GM03348 (cell line): ENCODE results near the gene GPR18.
"Not testable (repeated sequence)": the region's sequence is repeated elsewhere in the genome, so short reads cannot be mapped to it uniquely, and the experiment has no call there.

Experiments used
- DNase-seq: peaks from one replicate; pipeline ENCODE4 v3.0.0; 2012; ENCODE audit warnings: low spot score

Gene GPR18

GRCh38 chr13:99228737-99229691, 29.2 kb downstream of the GPR18 start:
- peak; percentile 80 for DNase-seq

- DNase-seq, result no peak
Measured at GRCh38 chr13:99227909-99228688, 30.1 kb downstream of the GPR18 start.

- no peak for DNase-seq
Measured at GRCh38 chr13:99227331-99227900, 30.8 kb downstream of the GPR18 start.

- no peak for DNase-seq
Measured at GRCh38 chr13:99226513-99226912, 31.7 kb downstream of the GPR18 start.

GRCh38 chr13:99225078-99225477, 33.1 kb downstream of the GPR18 start:
- no peak for DNase-seq

GRCh38 chr13:99224021-99224420, 34.2 kb downstream of the GPR18 start:
- no peak for DNase-seq

- DNase-seq, result no peak
Measured at GRCh38 chr13:99223587-99223986, 34.6 kb downstream of the GPR18 start.

- DNase-seq, result no peak
Measured at GRCh38 chr13:99221567-99222239, 36.5 kb downstream of the GPR18 start.

GRCh38 chr13:99220199-99220935, 37.8 kb downstream of the GPR18 start:
- no peak for DNase-seq

- no peak for DNase-seq
Measured at GRCh38 chr13:99218969-99219368, 39.2 kb downstream of the GPR18 start.

- no peak for DNase-seq
Measured at GRCh38 chr13:99218545-99218944, 39.6 kb downstream of the GPR18 start.

GRCh38 chr13:99218126-99218525, 40.1 kb downstream of the GPR18 start:
- DNase-seq, result no peak

GRCh38 chr13:99217461-99218110, 40.6 kb downstream of the GPR18 start:
- no peak for DNase-seq

- no peak for DNase-seq
Measured at GRCh38 chr13:99215184-99215830, 42.9 kb downstream of the GPR18 start.

- DNase-seq, result no peak
Measured at GRCh38 chr13:99214731-99215130, 43.4 kb downstream of the GPR18 start.

- no peak for DNase-seq
Measured at GRCh38 chr13:99214232-99214631, 43.9 kb downstream of the GPR18 start.

- no peak for DNase-seq
Measured at GRCh38 chr13:99211421-99212035, 46.7 kb downstream of the GPR18 start.

GRCh38 chr13:99210627-99211026, 47.6 kb downstream of the GPR18 start:
- DNase-seq, result not testable (repeated sequence)

GRCh38 chr13:99208845-99209527, 49.2 kb downstream of the GPR18 start:
- DNase-seq, result no peak
